AG10803 (cell line): ENCODE results near the gene CXCL1.
A peak's percentile ranks its signal among the peaks of the same experiment; 100 is the strongest.

Source experiments
- DNase-seq: peaks from one replicate; pipeline ENCODE4 v3.0.0; 2010; ENCODE audit warnings: low read depth
- H3K4me3 ChIP-seq: 2 replicates; pipeline ENCODE4 v1.5.1; 2011; ENCODE audit warnings: mild to moderate bottlenecking, low read length, control low read depth
- CTCF ChIP-seq: conservative IDR thresholded peaks from 2 replicates; pipeline ENCODE4 v1.5.1; 2011; ENCODE audit warnings: mild to moderate bottlenecking, low read length, control low read depth, inconsistent platforms

CXCL1 gene

GRCh38 chr4:73916172-73916925, 47.2 kb downstream of the CXCL1 start:
- DNase-seq, result no peak
- H3K4me3 ChIP-seq, result no peak overlapping the region
- TF ChIP-seq CTCF, result no peak

GRCh38 chr4:73917081-73917501, 47.9 kb downstream of the CXCL1 start:
- no peak overlapping the region for H3K4me3 ChIP-seq
- DNase-seq, result peak; percentile 96
- TF ChIP-seq CTCF, result no peak

GRCh38 chr4:73918058-73918457, 48.9 kb downstream of the CXCL1 start:
- no peak overlapping the region for H3K4me3 ChIP-seq
- TF ChIP-seq CTCF, result no peak
- DNase-seq, result peak; percentile 17

GRCh38 chr4:73919691-73920090, 50.5 kb downstream of the CXCL1 start:
- no peak overlapping the region for H3K4me3 ChIP-seq
- peak; percentile 18 for DNase-seq
- no peak for TF ChIP-seq CTCF
